K562 (cell line): Measurements from ENCODE around the gene LSM4. TPM values are rescaled to one million over a fixed set of nuclear protein-coding genes. Genes with fewer than 3 reads are reported as not detected.

Experiments used
- AFF4 ChIP-seq: sonication (generic); formaldehyde crosslinking; IDR thresholded peaks from 2 replicates; pipeline ENCODE4 v1.8.0; 2023; ENCODE audit warnings: mild to moderate bottlenecking, missing genetic modification reagents
- CTBP1 ChIP-seq: fragments of 450-650 bp; IDR thresholded peaks from 2 replicates; pipeline ENCODE4 v1.6.1; 2016; ENCODE audit warnings: borderline replicate concordance
- KDM1A ChIP-seq, 2 experiments: fragments of 450-650 bp; IDR thresholded peaks; 2 replicates each; pipeline ENCODE4 v1.6.1; 2016; ENCODE audit warnings: mild to moderate bottlenecking in 2 of 2
- MTA1 ChIP-seq: fragments of 450-650 bp; IDR thresholded peaks from 2 replicates; pipeline ENCODE4 v1.6.1; 2017; ENCODE audit warnings: borderline replicate concordance
- POLR3A ChIP-seq: IDR thresholded peaks from 2 replicates; pipeline ENCODE4 v1.6.1; 2011; ENCODE audit warnings: borderline replicate concordance, mild to moderate bottlenecking, moderate library complexity; ENCODE audit not compliant: insufficient read length, insufficient read depth; ENCODE audit errors: extremely low read depth
- SMARCA4 ChIP-seq: fragments of 450-650 bp; IDR thresholded peaks from 2 replicates; pipeline ENCODE4 v1.6.1; 2016
- STAT6 ChIP-seq: sonication (generic); formaldehyde crosslinking; IDR thresholded peaks from 2 replicates; pipeline ENCODE4 v1.8.1; 2023; ENCODE audit warnings: mild to moderate bottlenecking, missing genetic modification reagents
- TGIF2 ChIP-seq: sonication (generic); formaldehyde crosslinking; IDR thresholded peaks from 2 replicates; pipeline ENCODE4 v1.8.1; 2022; ENCODE audit warnings: mild to moderate bottlenecking, missing genetic modification reagents, moderate library complexity
- U2AF1 ChIP-seq: fragments of 200-400 bp; formaldehyde crosslinking; optimal IDR thresholded peaks from 2 replicates; pipeline ENCODE3; 2017; ENCODE audit warnings: mild to moderate bottlenecking, low read depth, low read length, moderate library complexity
- VEZF1 ChIP-seq: fragments of 200-800 bp; sonication (Bioruptor generic); IDR thresholded peaks from 2 replicates; pipeline ENCODE4 v1.6.1; 2017; ENCODE audit warnings: missing genetic modification characterization, missing compliant biosample characterization
- ZKSCAN8 ChIP-seq: fragments of 200-800 bp; sonication (Bioruptor generic); IDR thresholded peaks from 2 replicates; pipeline ENCODE4 v1.6.1; 2016; ENCODE audit warnings: missing genetic modification characterization, missing compliant biosample characterization
- ZNF121 ChIP-seq: sonication (generic); formaldehyde crosslinking; conservative IDR thresholded peaks from 2 replicates; pipeline ENCODE4 v1.8.0; 2022; ENCODE audit warnings: missing genetic modification reagents
- ZNF398 ChIP-seq: fragments of 250-450 bp; sonication (Bioruptor Pico); IDR thresholded peaks from 2 replicates; pipeline ENCODE4 v1.8.0; 2021; ENCODE audit warnings: moderate library complexity, mild to moderate bottlenecking, inconsistent platforms
- ZNF507 ChIP-seq: conservative IDR thresholded peaks from 2 replicates; pipeline ENCODE4 v1.6.1; 2017; ENCODE audit warnings: missing genetic modification characterization, missing compliant biosample characterization
- polyA plus RNA-seq, 8 experiments: library from polyadenylated mRNA; depleted of rRNA in 4 of 8; stranded (reverse) in 5 of 8; unstranded in 3 of 8; fragments of >200 nt; fragmentation: Nextera tagmentation in 2 of 8; fragmentation: Illumina TruSeq in 1 of 8; extraction: Ambion mirVana in 2 of 8; extraction: Trizol in 1 of 8; gene quantifications; 2 replicates each; pipeline versions ENCODE4 v1.2.1 to v1.2.3, GENCODE V29; 2011 to 2014; ENCODE audit warnings: inconsistent platforms in 1 of 8, missing spikeins in 1 of 8
- total RNA-seq, 7 experiments: library from RNA; depleted of rRNA in 6 of 7; stranded (reverse); fragments of >200 nt in 6 of 7; fragmentation: Illumina TruSeq in 2 of 7; extraction: Trizol in 2 of 7; gene quantifications; 2 replicates each; pipeline versions ENCODE4 v1.2.1 to v1.2.3, GENCODE V29; 2011 to 2021; ENCODE audit warnings: low replicate concordance in 1 of 7

LSM4 gene
- total and polyA plus RNA-seq, 9 of the 15 experiments (the other 6 are each of a cell fraction or from before 2014, with no cell fraction given): 11.9 to 763 (median 202) TPM

GRCh38 chr19:18340990-18341868 lies 18.4 kb upstream of the LSM4 start (continued):
- TF ChIP-seq STAT6 (CRISPR knock-in tag) (no peak), ZNF507 (no peak), ZNF121 (no peak), KDM1A (IDR thresholded peaks at IDR 0.05) (no peak), U2AF1 (no peak), AFF4 (CRISPR knock-in tag) (no peak), VEZF1 (CRISPR knock-in tag) (peak; percentile 96), POLR3A (no peak), ZNF398 (CRISPR knock-in tag) (no peak), MTA1 (no peak), CTBP1 (0 out of 2 replicates have a peak, but pooled peaks have one; percentile 21), SMARCA4 (0 out of 2 replicates have a peak, but pooled peaks have one; percentile 35), TGIF2 (CRISPR knock-in tag) (peak; percentile 91), ZKSCAN8 (CRISPR knock-in tag) (no peak)
